Embryonic facial prominence (tissue), 1 donor: ENCODE measurements around the gene EML6.

Experiments
- DNase-seq: peaks from one replicate; pipeline ENCODE4 v3.0.0-alpha.2; 2016; ENCODE audit errors: extremely low spot score

Gene EML6

GRCh38 chr2:54945391-54946219 lies 222.1 kb downstream of the EML6 start:
- DNase-seq, result no peak

GRCh38 chr2:54946220-54946805 lies 222.9 kb downstream of the EML6 start:
- no peak for DNase-seq

GRCh38 chr2:54947136-54947535 lies 223.7 kb downstream of the EML6 start:
- DNase-seq, result no peak

GRCh38 chr2:54947646-54948045 lies 224.2 kb downstream of the EML6 start:
- no peak for DNase-seq

GRCh38 chr2:54948120-54948519 lies 224.7 kb downstream of the EML6 start:
- DNase-seq, result no peak

GRCh38 chr2:54949431-54949830 lies 226.0 kb downstream of the EML6 start:
- no peak for DNase-seq

- no peak for DNase-seq
Observed at GRCh38 chr2:54950811-54951210, 227.3 kb downstream of the EML6 start.

- DNase-seq, result no peak
Observed at GRCh38 chr2:54952425-54952824, 229.0 kb downstream of the EML6 start.

GRCh38 chr2:54952978-54953456 lies 229.6 kb downstream of the EML6 start:
- DNase-seq, result no peak

- no peak for DNase-seq
Observed at GRCh38 chr2:54954158-54954557, 230.7 kb downstream of the EML6 start.

- DNase-seq, result no peak
Observed at GRCh38 chr2:54954705-54955357, 231.4 kb downstream of the EML6 start.

GRCh38 chr2:54955358-54956110 lies 232.1 kb downstream of the EML6 start:
- no peak for DNase-seq

GRCh38 chr2:54956111-54956627 lies 232.7 kb downstream of the EML6 start:
- DNase-seq, result no peak

GRCh38 chr2:54957321-54957999 lies 234.0 kb downstream of the EML6 start:
- no peak for DNase-seq

GRCh38 chr2:54958717-54959371 lies 235.4 kb downstream of the EML6 start:
- DNase-seq, result no peak

- no peak for DNase-seq
Observed at GRCh38 chr2:54960164-54960563, 236.7 kb downstream of the EML6 start.

- DNase-seq, result no peak
Observed at GRCh38 chr2:54962511-54962910, 239.0 kb downstream of the EML6 start.

GRCh38 chr2:54962935-54963440 lies 239.5 kb downstream of the EML6 start:
- no peak for DNase-seq

- no peak for DNase-seq
Observed at GRCh38 chr2:54963476-54963875, 240.0 kb downstream of the EML6 start.

- no peak for DNase-seq
Observed at GRCh38 chr2:54964271-54964670, 240.8 kb downstream of the EML6 start.
